HG03045 (cell line): ENCODE results near the gene S100G.
"Not testable (repeated sequence)": the region's sequence is repeated elsewhere in the genome, so short reads cannot be mapped to it uniquely, and the experiment has no call there.

Source experiments
- ATAC-seq: cut with Tn5 transposase; IDR thresholded peaks from one replicate; pipeline ENCODE4 v1.9.1; 2021; ENCODE audit warnings: mild to moderate bottlenecking, moderate library complexity; ENCODE audit not compliant: unreplicated experiment

The S100G gene, protein sequence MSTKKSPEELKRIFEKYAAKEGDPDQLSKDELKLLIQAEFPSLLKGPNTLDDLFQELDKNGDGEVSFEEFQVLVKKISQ

DNA sequence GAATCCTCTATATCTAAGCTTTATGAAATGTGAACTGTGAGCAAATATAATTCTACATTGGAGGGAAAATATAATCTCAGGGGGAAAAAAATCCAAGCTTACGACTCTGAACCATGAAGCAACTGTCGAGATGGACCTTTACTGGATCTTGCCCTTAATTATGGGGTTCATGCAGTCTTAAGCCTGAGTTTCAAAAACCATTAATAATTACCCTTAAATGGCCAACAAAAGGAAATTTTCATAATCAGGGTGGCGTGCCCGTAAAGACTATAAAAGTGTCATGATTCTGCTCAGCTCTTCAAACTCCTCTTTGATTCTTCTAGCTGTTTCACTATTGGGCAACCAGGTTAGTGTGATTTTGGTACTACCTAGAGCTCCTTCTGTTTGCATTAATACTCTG, at the start of gene S100G:
Gene S100G, plus strand, starts transcription at position 301 of the 400 bp plus-strand sequence. CDS start 849 bp downstream, outside the sequence.
- ATAC-seq = no peak

DNA sequence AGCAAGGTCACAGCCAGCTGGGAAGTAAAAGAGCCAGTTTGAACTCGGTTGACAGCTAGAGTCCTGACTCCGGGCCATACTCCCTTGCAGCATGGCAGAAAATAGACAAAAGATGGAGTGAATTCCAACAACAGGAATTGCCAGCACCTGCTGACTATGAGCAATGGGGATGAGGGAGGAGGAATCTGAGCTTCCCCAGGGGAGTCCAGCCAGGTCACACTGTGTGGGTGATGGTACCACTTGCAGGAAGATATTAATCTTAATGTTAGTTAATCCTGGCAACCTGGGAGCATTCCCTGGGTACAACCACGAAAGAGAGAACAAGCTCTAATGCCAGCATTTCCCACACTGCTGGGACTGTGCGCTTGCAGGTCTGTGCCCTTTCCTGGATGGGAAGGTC, 48.1 kb upstream of the S100G start:
- ATAC-seq = no peak

DNA sequence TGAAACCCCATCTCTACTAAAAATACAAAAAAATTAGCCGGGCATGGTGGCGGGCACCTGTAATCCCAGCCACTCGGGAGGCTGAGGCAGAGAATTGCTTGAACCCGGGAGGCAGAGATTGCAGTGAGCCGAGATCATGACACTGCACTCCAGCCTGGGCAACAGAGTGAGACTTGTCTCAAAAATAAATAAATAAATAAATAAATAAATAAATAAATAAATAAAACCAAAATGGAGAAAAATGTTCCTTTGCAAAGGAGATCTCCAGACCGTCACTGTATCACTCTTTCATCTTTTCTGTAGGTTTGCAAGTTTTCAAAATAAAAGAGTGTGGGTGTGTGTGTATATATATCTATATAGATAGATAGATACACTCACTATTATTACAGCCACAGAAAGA, 46.7 kb upstream of the S100G start:
- ATAC-seq = not testable (repeated sequence)

DNA sequence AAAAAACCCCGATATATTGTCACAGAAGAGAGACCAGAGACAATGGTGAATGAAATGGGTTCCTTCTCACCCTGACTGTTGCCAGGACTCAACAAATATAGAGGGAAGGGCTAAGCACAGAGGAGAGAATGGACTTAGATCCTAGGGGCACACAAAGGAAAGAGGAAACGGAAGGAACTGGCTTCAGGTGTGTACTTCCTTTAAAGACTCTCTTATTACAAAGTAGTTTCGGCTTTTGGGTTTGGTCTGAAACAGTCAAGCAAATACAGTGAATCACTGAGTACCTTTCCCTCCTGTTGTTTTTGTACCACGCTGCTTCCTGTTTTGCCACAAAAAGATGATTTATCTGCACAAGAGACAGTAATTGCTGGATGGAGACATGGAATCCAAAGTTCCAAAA, 46.1 kb upstream of the S100G start:
- no peak for ATAC-seq

DNA sequence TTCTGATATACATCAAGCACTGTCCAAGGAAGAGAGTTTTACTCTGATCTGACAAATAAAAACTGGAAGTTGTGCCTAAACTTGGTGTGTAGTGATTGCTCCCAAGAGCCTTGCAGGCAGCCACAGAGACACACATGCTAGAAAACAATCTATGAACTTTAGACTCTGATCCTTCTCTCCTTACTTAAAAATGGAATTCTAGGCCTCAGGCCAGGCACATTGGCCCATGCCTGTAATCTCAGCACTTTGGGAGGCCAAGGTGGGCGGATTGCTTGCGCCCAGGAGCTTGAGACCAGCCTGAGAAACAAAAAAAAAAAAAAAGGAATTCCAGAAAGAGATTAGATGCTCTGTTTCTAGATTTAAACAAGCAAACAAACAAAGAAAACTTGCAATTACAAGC, 45.6 kb upstream of the S100G start:
- no peak for ATAC-seq

GRCh38 chrX:16606142-16606720, 43.7 kb upstream of the S100G start:
- ATAC-seq = no peak

- no peak for ATAC-seq
Observed at GRCh38 chrX:16610121-16610621, 39.8 kb upstream of the S100G start.

GRCh38 chrX:16610654-16611053, 39.3 kb upstream of the S100G start:
- not testable (repeated sequence) for ATAC-seq

GRCh38 chrX:16612257-16612897, 37.6 kb upstream of the S100G start:
- no peak for ATAC-seq

DNA sequence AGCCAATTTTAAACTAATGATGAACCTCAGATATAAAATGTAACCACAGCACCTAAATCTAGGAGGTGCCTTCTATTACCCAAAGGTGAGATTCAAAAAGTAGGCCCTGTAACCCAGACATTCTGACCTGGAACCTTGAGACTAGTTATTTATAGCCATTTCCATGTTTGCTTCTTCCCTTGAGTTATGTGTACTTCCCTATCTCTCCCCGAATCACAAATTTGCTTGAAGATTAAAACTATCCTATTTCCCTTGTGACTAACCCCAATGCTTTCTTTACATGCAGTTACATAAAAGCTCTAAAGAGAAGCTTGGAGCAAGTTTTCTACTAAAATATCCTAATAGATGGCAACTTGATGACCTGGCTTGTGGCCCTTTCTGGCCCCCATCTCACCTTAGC, 32.6 kb upstream of the S100G start:
- ATAC-seq = no peak

- no peak for ATAC-seq
Observed at GRCh38 chrX:16618422-16618821, 31.5 kb upstream of the S100G start.

GRCh38 chrX:16619024-16619423, 30.9 kb upstream of the S100G start:
- no peak for ATAC-seq

GRCh38 chrX:16628511-16628910, 21.4 kb upstream of the S100G start:
- ATAC-seq = not testable (repeated sequence)

- no peak for ATAC-seq
Observed at GRCh38 chrX:16628946-16629595, 20.9 kb upstream of the S100G start.

DNA sequence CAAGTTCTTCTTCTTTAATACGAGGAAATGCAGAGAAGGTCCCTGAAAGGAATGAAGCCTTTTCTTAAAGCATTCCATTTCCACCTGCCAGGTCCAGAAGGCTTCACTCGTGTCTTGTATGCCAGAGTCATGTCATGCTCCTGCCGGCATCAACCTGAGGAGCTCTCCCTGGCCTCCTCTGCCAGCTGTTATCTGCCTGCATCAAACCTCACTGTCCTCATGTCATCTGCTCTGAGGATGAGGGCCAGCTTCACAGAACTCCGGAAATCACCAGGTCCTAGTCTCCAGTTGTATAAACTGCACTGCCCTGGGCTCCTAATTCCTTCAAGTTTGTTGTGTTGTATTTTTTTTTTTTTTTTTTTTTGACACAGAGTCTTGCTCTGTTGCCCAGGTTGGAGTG, 20.0 kb upstream of the S100G start:
- ATAC-seq = no peak

DNA sequence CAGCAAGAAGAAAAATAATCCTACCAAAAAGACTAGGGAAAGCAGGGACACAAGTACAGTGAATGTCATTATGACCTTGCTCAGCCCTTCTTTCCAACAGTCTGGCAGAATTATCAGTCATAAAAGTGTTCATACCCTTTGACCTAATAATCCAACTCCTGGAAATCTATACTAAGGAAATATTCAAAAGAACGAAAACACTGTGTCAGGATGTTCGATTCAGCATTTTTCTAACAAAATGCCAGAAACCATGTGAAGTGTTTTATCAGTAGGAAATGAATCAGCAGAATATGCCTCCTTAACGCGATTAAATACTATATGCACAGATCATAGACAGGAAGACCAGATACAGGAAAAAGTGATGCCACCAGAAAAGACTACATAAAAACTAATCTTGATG, 16.2 kb upstream of the S100G start:
- no peak for ATAC-seq

DNA sequence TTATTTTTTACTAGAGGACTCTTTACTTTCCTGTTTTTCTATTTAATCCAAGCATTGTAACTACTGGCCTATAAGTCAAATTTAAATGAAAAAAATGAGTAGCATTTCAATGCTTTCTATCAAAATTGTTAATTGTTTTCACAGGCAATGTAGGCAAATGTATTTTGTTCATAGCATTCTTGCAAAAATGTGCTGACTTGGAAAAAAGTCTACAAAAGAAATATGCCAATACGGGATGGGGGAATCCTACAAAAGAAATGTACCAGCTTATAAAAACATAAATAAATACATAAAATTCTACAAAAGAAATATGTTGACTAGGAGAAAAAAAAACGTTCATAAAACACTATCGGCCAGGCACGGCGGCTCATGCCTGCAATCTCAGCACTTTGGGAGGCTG, 14.9 kb upstream of the S100G start:
- no peak for ATAC-seq

DNA sequence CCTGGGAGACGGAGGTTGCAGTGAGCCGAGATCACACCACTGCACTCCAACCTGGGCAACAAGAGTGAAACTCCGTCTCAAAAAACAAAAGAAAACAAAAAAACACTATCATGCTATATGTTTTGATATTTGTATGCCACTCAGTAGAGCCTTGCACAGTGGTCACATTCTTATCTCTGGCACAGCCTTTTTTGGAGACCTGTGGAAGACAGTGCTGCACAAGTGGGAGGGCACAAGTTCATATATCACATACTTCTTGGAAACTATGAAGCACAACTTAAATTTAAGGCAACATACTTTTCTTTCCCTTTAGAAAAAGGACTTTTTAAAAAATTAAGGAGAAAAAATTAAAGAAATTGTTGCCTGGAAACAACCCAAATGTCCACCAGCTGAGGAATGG, 14.4 kb upstream of the S100G start:
- no peak for ATAC-seq

DNA sequence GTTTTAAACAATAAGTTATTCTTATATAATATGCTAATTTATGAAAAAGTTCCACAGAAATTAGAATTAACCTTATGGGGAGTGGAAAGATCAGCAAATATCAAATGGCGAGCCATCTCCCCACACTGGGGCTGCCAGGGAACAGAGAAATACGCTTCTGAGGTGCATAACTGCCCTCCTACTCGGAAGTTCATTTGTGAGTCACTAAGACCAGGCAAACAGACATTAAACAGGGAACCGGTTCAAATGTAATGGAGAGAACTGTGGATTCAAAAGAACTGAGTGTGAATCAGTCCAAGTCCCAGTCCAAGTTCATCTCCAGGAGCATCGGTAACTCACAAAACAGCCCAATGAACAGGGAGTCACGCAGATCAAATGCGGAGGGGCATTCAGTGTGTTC, 11.4 kb upstream of the S100G start:
- no peak for ATAC-seq

GRCh38 chrX:16639966-16640365, 10.0 kb upstream of the S100G start:
- no peak for ATAC-seq

DNA sequence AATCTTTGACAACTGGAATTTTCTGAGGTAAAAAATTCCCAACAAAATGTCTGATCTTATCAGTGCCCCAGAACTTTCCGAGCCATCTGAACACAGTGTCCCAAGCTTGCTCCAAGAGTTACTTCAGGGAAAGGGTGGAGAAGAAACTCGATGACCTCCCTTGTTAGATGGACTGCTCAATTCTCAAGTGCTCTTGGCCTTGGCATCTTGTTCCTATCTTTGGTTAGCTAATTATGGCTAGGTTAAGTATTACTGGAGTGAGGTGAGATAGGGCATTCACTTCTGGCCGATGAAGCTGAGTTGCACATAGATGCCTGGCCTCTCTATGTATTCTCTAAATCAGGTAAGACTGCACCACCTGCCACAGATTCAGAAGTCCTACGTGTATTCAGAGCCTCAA, 9.1 kb upstream of the S100G start:
- no peak for ATAC-seq

GRCh38 chrX:16643176-16643575, 6.8 kb upstream of the S100G start:
- no peak for ATAC-seq
